ENCODE measurements around the gene NOTCH3.

Gene NOTCH3

DNA sequence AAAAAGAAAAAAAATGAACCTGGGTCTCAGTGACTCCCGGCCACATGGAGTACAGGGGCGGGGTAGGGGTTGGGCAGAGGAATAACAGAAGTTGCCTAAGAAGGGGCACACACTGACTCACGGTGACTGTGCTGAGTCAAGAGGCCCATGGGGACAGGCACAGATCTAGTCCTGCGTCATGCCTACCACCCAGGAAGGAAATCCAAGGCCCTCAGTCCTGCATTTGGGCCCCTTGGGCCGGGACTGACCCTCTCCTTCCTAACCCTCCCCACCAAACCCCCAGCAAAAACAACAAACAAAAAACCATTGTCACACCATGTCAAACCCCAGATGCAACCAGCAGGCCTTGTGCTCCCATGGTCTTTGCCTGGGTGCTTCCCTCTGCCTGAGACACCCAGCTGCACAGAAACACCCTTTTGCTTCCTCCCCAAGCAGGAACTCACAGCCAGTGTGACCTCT lies 9.6 kb upstream of the NOTCH3 start:
- no peak overlapping the region for H3K4me3 ChIP-seq (ENCODE audit: low read depth, low read length)
- DNase-seq (ENCODE audit: low read depth) = no peak
- TF ChIP-seq, protein P1, sequence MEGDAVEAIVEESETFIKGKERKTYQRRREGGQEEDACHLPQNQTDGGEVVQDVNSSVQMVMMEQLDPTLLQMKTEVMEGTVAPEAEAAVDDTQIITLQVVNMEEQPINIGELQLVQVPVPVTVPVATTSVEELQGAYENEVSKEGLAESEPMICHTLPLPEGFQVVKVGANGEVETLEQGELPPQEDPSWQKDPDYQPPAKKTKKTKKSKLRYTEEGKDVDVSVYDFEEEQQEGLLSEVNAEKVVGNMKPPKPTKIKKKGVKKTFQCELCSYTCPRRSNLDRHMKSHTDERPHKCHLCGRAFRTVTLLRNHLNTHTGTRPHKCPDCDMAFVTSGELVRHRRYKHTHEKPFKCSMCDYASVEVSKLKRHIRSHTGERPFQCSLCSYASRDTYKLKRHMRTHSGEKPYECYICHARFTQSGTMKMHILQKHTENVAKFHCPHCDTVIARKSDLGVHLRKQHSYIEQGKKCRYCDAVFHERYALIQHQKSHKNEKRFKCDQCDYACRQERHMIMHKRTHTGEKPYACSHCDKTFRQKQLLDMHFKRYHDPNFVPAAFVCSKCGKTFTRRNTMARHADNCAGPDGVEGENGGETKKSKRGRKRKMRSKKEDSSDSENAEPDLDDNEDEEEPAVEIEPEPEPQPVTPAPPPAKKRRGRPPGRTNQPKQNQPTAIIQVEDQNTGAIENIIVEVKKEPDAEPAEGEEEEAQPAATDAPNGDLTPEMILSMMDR (IDR thresholded peaks at IDR 0.05; ENCODE audit: control insufficient read depth, extremely low read depth, insufficient read depth) = no peak

DNA sequence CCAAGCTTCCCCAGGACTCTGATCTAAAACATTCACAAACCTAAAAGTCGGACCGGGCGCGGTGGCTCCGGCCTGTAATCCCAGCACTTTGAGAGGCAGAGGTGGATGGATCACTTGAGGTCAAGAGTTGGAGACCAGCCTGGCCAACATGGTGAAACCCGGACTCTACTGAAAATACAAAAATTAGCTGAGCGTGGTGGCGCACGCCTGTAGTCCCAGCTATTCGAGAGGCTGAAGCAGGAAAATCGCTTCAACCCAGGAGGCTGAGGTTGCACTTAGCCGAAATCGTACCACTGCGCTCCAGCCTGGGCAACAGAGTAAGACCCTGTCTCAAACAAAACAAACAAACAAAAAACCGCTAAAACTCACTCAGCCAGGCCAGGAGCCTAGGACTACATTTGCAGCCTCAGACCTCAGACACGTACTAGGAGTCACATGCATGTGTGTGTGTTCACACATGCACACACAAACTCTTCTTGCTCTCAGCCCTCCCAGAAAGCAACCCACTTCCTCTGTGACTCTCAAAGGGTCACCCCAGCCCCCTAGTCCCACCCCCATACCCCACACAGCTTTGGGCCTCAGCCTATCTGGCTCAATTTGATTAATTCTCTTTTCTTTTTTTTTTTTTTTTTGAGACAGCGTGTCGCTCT lies 704 bp upstream of the NOTCH3 start:
- TF ChIP-seq, protein P1 (IDR thresholded peaks at IDR 0.05; ENCODE audit: control insufficient read depth, extremely low read depth, insufficient read depth) = no peak
- DNase-seq (ENCODE audit: low read depth) = no peak
- H3K4me3 ChIP-seq (ENCODE audit: low read depth, low read length) = peak overlapping the region; percentile 35; the same call in 1 of the 2 replicates

- no peak for DNase-seq (ENCODE audit: low read depth)
- TF ChIP-seq, protein P1 (IDR thresholded peaks at IDR 0.05; ENCODE audit: control insufficient read depth, extremely low read depth, insufficient read depth) = no peak
- peak overlapping the region; percentile 66 for H3K4me3 ChIP-seq (ENCODE audit: low read depth, low read length)
Measured at GRCh38 chr19:15199661-15200552, 888 bp downstream of the NOTCH3 start.

DNA sequence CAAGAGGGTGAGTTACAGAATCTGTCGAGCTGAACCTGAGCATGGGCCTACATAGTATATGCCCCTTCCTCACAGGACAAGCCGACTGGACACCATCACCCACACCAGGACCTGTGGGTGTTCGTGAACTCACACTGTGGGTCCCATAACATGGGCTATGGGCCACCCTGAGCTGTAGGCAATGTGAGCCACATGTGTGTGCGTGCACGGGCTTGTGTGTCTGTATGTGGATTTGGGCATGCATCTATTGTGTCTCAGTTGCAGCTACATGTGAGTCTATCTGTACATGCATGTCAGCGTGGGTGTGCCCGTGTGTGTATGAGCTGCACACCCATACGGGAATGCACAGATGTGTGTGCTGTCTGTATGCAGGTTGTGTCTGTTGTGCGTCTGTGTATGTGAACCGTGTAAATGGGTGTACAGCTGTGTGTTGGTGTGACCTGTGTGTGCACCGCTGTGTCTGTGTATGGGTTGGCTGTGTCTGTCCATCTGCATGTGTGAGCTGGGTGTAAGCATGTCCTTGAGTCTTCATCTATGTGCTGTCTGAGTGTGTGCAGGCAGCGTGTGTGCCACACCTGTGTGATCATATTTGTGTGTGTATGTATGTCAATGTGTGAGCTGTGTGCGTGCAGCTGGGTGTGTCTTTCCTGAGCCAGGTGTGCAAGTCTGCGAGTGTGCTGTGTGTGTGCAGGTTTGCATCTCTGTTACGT lies 1.7 kb downstream of the NOTCH3 start:
- H3K4me3 ChIP-seq (ENCODE audit: low read depth, low read length) = peak overlapping the region; percentile 66
- TF ChIP-seq, protein P1 (IDR thresholded peaks at IDR 0.05; ENCODE audit: control insufficient read depth, extremely low read depth, insufficient read depth) = no peak
- DNase-seq (ENCODE audit: low read depth) = no peak

- DNase-seq (ENCODE audit: low read depth) = no peak
- no peak overlapping the region for H3K4me3 ChIP-seq (ENCODE audit: low read depth, low read length)
- TF ChIP-seq, protein P1 (IDR thresholded peaks at IDR 0.05; ENCODE audit: control insufficient read depth, extremely low read depth, insufficient read depth) = no peak
Measured at GRCh38 chr19:15197942-15198341, 2.9 kb downstream of the NOTCH3 start.

DNA sequence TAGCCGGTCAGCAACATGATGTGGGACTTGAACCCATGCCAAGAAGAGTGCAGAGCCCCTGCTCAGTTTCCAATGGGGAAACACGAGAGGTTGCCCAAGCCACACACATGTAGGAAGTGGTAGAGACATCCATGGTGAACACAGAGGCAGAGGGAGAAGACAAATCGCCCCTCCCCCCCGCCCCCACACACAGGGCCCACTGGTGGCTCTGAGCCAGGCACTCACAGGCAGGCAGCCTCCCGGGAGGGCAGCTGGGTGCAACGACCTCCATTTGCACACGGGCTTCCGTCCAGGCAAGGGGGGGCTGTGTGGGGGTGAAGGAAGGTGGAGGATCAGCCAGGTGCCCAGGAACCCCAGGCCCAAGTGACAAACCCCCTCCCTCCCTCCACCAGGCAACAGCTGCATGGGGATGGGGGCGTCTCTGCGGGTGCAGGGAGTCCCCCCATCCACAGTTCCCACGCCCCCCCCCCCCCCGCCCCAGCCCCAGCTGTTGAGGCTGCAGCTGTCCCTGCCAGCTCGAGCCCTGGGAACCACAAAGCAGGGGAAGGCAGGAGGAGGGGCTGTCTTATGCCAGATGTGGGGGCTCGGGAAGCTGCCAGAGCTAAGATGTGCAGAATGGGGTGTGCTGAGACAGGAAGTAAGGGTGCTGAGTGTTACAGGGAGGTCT lies 3.4 kb downstream of the NOTCH3 start:
- TF ChIP-seq, protein P1 (IDR thresholded peaks at IDR 0.05; ENCODE audit: control insufficient read depth, extremely low read depth, insufficient read depth) = no peak
- DNase-seq (ENCODE audit: low read depth) = no peak
- H3K4me3 ChIP-seq (ENCODE audit: low read depth, low read length) = no peak overlapping the region
